ENCODE measurements around the gene MED16.
A peak's percentile ranks its signal among the peaks of the same experiment; 100 is the strongest.
"Not testable (repeated sequence)": the region's sequence is repeated elsewhere in the genome, so short reads cannot be mapped to it uniquely, and the experiment has no call there.

The MED16 gene

DNA sequence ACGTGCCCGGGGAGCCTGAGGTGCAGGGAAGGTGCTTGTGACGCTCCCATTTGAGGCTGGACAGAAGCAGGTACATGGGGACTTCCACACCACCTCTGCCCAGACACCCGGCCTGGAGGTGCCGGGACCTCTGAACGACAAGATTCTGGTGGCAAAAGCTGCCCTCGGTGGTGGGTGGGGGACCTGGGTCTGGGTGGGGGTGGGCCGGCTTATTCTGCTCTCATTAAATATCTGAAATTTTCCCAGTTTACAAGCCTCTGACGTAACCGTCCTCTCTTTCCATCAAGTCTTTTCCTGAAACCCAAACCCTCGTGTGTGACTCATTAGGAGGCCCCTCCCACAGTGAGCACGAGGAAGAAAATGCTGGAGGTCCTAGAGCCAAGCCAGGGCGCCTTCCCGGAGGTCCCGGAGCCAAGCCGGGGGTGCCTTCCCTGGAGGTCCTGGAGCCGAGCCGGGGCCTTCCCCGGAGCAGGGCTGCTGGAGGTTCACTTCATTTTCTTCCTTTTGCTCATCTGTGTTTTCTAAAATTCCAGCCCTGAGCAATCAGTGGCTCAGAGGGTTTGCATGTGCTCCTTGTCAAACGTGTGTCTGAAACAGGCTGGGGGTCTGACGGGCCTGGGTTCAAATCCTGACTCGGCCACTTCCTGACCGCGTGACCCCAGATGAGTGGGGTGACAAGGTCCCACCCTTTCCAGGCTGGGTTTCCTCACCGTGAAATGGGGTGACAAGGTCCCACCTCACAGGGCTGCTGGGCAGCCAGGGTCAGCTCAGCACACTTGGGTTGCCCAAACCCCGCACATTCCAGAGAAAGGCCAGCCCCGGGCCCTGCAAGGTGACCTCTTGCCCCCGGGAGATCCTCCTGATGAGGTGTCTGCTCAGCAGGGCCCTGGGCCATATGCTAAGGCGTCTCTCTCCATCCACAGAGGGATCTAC lies 23.5 kb downstream of the MED16 start:
- no peak for DNase-seq

DNA sequence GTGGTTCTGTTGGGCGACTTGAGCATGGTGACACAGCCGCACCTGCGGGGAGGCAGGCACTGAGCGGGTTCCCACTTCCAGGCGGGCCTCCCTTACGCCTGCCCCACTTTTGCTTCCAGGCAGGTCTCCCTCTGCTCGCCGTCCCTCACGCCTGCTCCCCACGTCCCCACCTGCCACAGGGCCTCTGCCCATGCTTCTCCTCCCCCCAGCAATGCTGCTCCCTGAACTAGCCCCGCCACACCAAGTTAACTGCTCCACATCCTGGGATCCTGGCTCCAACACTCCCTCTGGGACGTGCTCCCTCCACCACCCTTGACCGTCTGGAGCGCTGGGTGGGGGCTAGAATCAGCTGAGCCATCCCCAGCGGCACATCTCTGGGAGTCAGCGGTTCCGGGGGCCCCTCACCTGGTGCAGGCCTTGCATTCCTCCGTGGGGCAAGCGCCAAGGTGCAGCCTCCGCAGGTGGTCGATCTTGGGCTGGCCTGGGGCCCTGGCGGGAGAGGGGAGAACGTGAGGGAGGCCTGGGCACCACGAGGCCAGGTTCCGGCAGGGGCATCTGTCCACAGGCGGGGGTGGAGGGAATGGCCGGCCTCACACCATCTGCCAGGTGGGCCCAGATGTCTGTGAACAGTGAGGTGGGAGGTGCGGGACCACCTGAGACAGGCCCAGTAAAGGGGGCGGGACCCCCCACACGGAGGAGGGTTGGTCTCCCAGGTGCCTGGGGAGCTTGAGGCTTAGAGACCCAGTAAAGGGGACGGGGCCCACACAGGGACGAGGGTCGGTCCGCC lies 24.3 kb downstream of the MED16 start:
- DNase-seq, result no peak

DNA sequence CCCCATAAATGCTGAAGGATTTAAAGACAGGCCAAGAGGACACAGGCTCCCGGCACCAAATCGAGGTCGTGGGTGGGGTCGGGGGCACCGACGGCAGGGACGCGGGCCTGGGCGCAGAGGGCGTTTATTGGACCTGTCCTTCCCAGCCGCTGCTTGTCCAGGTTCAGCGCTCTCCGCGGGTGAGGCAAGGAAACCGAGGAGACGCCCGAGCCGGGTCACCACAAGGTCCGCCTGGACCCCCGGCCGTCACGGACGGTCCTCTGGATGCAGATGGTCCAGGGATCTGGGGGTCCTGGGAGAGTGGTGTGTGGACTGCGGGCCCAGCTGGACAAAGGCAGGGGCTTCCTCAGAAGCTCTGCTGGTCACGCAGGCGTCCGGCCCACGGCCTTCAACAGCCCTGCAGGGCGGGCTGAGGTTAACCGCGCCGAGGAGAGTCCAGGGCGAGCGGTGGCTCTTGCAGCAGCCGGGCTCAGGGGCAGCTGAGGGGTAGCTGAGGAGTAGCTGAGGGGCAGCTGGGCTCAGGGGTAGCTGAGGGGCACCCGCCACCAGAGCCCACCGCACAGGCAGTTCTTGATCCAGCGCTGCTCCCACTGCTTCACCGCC lies 25.0 kb downstream of the MED16 start:
- no peak for DNase-seq

DNA sequence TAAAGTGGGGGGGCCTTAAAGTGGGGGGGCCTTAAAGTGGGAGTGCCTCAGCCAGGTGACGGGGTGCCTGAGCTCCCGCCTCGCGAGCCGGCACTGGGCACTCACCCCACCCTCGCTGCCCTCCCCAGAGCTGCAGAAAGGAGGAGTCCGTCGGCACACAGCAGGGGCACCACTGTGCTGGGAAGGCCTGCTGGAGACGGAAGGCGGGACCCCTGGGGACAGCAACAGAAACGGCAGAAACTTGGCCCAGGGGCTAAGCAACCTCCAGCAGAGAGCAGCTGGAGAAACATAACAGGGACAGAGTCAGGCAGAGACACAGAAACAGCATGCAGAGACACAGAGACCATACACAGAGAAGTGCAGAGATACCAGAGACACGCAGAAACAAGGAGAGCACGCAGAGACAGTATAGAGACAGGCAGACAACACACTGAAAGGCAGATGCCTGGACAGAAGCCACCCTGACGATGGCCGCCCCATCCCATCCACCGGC lies 25.6 kb downstream of the MED16 start:
- no peak for DNase-seq

DNA sequence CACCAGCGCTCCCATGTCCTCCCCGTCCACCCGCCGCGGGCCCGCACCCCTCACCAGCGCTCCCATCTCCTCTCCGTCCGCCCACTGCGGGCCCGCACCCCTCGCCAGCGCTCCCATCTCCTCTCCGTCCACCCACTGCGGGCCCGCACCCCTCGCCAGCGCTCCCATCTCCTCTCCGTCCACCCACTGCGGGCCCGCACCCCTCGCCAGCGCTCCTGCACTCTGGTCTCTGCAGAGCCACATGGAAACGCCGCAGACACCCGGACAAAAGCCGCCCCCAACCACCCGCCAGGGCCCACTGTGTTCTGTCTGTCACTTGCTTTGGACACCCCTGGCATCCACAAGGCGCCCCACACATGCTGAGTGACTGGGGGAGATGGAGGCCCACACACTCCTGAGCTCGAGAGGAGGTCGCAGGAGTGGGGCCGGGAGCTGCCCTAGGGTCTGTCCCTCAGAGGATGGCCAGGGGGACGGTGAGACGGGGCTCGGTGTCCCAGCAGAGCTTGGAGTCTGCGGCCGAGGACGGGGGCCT lies 26.2 kb downstream of the MED16 start:
- DNase-seq, result no peak

GRCh38 chr19:863315-863620 lies 29.7 kb downstream of the MED16 start:
- DNase-seq, result no peak

- DNase-seq, result peak; percentile 73
Observed at GRCh38 chr19:862581-863314, 30.2 kb downstream of the MED16 start.

DNA sequence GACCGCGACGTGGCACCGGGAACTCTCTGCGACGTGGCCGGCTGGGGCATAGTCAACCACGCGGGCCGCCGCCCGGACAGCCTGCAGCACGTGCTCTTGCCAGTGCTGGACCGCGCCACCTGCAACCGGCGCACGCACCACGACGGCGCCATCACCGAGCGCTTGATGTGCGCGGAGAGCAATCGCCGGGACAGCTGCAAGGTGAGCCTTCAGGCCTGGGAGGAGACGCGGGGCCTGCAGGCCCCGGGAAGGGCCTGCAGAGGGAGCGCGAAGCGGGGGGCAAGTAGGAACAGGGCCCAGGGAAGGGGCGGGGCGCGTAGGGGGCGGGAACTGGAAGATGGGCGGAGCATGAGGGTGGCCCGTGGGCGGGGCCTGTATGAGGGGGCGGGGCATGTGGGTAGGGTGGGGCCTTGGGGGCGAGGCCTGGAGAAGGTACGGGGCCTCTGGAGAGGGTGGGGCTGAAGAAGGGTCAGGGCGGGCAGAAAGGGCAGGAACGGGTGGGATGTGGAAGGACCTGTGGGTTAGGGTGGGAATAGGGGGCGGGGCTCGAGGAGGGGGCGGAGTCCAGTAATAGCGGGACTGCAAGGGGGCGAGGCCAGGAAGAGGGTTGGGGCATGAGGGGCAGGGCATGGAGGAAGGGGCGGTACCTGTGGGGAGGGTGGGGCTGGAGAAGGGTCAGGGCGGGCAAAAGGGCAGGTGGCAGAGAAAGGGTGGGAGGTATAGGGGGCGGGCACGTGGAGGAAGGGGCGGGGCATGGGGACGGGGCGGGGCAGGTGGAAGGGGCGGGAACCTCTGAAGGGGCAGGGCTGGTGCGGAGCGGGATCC lies 31.0 kb downstream of the MED16 start:
- DNase-seq, result peak; percentile 47

GRCh38 chr19:861141-861755 lies 31.7 kb downstream of the MED16 start:
- no peak for DNase-seq

- DNase-seq, result no peak
Observed at GRCh38 chr19:858868-859843, 33.8 kb downstream of the MED16 start, which contains the start of gene CFD. Gene CFD, plus strand, starts transcription at chr19:859664. Its CDS starts 26 bp downstream, at chr19:859690.

DNA sequence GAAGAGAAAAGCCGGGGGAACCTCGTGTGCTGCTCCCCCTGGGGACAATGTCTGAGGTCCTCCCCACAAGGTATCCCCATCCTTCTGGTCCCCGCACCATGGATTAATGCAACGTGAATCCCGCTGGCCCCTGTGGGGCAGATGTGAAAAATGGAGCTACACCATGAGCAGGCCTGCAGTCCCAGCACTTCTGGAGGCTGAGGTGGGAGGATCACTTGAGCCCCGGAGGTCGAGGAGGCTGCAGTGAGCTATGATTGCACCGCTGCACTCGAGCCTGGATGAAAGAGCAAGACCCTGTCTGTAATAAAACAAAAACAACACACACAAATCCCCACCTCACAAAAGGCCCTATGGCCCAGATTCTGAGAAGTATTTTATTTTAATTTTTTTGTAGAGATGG lies 34.7 kb downstream of the MED16 start:
- no peak for DNase-seq

DNA sequence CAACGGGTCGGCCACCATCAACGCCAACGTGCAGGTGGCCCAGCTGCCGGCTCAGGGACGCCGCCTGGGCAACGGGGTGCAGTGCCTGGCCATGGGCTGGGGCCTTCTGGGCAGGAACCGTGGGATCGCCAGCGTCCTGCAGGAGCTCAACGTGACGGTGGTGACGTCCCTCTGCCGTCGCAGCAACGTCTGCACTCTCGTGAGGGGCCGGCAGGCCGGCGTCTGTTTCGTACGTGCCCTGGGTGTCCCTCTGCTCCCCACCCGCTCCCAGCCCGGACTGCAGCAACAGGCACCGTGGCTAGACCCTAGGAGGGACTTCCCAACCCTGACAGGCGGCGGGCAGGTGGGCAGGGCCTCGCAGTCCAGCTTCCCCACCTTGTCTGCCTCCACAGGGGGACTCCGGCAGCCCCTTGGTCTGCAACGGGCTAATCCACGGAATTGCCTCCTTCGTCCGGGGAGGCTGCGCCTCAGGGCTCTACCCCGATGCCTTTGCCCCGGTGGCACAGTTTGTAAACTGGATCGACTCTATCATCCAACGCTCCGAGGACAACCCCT lies 37.3 kb downstream of the MED16 start:
- DNase-seq, result no peak

GRCh38 chr19:855142-855541 lies 37.8 kb downstream of the MED16 start:
- no peak for DNase-seq

- DNase-seq, result no peak
Observed at GRCh38 chr19:854549-854948, 38.4 kb downstream of the MED16 start.

GRCh38 chr19:853614-854220 lies 39.3 kb downstream of the MED16 start:
- DNase-seq, result not testable (repeated sequence)

DNA sequence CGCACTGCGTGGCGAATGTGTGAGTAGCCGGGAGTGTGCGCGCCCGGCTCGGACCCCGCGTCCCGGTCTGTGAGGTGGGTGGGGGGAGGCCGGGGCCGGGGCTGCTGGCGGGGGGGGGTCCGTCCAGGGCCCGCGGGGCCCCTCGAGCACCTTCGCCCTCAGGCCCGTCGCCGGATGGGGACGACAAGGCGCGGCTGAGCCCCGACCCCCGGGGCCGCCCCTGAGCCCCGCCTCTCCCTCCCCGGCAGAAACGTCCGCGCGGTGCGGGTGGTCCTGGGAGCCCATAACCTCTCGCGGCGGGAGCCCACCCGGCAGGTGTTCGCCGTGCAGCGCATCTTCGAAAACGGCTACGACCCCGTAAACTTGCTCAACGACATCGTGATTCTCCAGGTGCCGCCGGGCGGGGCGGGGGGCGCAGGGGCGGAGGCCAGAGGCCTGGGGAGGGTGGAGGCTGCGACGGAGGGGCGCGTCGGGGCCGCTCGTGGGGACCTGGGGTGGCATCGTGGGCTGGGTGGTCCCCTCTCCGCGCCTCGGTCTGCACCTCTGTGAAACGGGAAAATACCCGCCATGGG lies 39.9 kb downstream of the MED16 start:
- no peak for DNase-seq

DNA sequence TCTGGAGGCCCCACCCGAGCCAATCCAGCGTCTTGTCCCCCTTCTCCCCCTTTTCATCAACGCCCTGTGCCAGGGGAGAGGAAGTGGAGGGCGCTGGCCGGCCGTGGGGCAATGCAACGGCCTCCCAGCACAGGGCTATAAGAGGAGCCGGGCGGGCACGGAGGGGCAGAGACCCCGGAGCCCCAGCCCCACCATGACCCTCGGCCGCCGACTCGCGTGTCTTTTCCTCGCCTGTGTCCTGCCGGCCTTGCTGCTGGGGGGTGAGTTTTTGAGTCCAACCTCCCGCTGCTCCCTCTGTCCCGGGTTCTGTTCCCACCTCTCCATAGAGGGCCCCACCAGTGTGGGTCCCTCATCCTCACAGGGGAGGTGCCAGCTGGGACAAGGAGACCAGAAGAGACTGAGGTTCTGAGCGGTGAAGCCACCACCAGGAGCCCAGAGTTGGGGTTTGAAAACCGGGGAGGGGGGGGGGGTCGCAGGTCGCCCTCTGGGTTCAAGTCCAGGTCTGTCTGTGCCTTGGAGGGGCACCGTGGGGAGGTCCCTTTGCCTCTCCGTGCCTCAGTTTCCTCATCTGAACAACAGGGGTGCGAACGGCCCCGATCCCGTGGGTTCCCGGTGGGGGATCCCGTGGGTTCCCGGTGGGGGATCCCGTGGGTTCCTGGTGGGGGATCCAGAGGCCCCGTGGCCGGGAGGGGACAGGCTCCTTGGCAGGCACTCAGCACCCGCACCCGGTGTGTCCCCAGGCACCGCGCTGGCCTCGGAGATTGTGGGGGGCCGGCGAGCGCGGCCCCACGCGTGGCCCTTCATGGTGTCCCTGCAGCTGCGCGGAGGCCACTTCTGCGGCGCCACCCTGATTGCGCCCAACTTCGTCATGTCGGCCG lies 40.6 kb downstream of the MED16 start, which contains the start of gene ELANE:
ELANE (plus strand) TSS at position 168 of the 878 bp plus-strand sequence; CDS start at position 194, 26 bp downstream.
- DNase-seq, result no peak

DNA sequence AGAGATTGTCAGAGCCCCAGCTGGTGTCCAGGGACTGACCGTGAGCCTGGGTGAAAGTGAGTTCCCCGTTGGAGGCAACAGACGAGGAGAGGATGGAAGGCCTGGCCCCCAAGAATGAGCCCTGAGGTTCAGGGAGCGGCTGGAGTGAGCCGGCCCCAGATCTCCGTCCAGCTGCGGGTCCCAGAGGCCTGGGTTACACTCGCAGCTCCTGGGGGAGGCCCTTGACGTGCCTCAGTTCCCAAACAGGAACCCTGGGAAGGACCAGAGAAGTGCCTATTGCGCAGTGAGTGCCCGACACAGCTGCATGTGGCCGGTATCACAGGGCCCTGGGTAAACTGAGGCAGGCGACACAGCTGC lies 42.0 kb downstream of the MED16 start:
- no peak for DNase-seq

All from activated effector memory CD4-positive, alpha-beta T cell treated with Interleukin-2 at 50 U/mL for 16 hours (primary cell).